ENCODE results near the gene FAH. TPM values are rescaled to one million over a fixed set of nuclear protein-coding genes. Genes with fewer than 3 reads are reported as not detected.

The FAH gene
- total RNA-seq (2014; rRNA removed; shearing (Covaris generic)) (16.9 and 24.9 TPM in 2 replicates), polyA plus RNA-seq (2016; fragmentation: Nextera tagmentation; extraction: Ambion mirVana) (28.8 and 32.4 TPM in 2 replicates)

DNA sequence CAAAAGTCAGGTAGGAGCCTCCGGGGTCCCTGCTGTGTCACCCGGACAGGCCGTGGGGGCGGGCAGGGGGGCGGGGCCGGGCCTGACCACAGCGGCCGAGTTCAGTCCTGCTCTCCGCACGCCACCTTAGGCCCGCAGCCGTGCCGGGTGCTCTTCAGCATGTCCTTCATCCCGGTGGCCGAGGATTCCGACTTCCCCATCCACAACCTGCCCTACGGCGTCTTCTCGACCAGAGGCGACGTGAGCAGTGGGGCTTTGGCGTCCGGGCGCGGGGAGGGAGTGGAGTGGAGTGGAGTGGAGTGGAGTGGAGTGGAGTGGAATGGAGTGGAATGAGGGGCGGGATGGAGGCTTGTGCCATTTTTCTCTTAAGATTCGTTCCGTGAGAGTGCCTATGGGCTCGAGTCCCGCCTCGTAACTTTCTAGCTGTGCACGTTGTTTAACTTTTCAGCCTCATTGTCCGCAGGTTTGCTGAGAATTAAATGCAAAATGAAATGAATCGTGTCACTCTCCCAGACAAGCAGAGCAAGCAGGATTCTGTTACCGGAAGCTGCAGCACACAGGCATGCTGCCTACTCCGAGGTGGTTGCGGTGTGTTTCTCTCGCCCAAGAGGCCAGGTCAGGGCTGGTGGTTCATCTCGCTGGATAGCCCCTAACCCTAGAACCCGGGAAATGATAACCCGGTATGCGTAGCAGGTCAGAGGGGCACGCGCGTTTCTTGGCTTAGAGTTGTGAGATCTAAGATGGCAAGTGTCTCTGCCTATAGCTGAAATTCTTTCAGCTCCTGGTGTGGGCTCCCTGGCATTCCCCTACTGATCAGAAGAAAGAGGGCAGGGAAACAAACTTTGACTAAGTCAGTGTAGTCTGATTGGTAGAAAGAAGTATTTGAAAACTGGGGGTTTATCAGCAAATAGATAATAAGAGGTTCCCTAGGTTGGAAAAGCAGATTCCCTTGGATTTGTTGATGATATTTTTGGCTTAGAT, at the start of gene FAH:
FAH (plus strand) TSS at position 104 of the 981 bp plus-strand sequence; CDS start at position 160, 56 bp downstream.
- peak within 1 kb of the TSS; percentile 91 for H2AFZ ChIP-seq
- 4 to 5% methylated on average over 36 to 45 of the region's 45 CpGs for WGBS, 2 experiments (ENCODE audit: low coverage in 1 of 2, low lambda C conversion rate in 2 of 2, missing lambda C conversion rate in 2 of 2)
- peak within 1 kb of the TSS; percentile 90 for H3K4me2 ChIP-seq (ENCODE audit: unreplicated experiment)
- no peaks in the 10 kb centered on the region for H3K9me3 ChIP-seq (ENCODE audit: low read depth)
- H3F3A ChIP-seq (ENCODE audit: insufficient read depth): peaks cover 8% of the 10 kb centered on the region; the same call in 1 of the 2 replicates
- H3K79me2 ChIP-seq (ENCODE audit: insufficient read depth): peaks cover 17% of the 10 kb centered on the region; the same call in 1 of the 2 replicates
- in situ Hi-C loops (cut with MboI): no loop called here
- peak within 1 kb of the TSS; percentile 64 for H3K27ac ChIP-seq
- peak within 1 kb of the TSS; percentile 87 for H3K4me3 ChIP-seq
- peak; percentile 84 for DNase-seq
- no peaks in the 10 kb centered on the region for H3K9me2 ChIP-seq (ENCODE audit: insufficient read depth)
- H3K9ac ChIP-seq: peak within 1 kb of the TSS; percentile 84
- H3K36me3 ChIP-seq (ENCODE audit: low read depth): no peaks in the 10 kb centered on the region
- H3K4me1 ChIP-seq (ENCODE audit: insufficient read depth): peaks cover 7% of the 10 kb centered on the region; the same call in 1 of the 2 replicates
- no peaks in the 10 kb centered on the region for H4K20me1 ChIP-seq (ENCODE audit: insufficient read depth)
- H3K27me3 ChIP-seq (replicated peaks; ENCODE audit: insufficient read depth): no peaks in the 10 kb centered on the region
- no peak for TF ChIP-seq EZH2phosphoT487 (IDR thresholded peaks at IDR 0.05; ENCODE audit: insufficient read depth, low read depth)
- TF ChIP-seq EZH2 (IDR thresholded peaks at IDR 0.05; ENCODE audit: insufficient read depth, poor library complexity, severe bottlenecking): no peak

GRCh38 chr15:80105193-80105592, 47.6 kb upstream of the FAH start:
- WGBS, 2 experiments (ENCODE audit: low coverage in 1 of 2, low lambda C conversion rate in 2 of 2, missing lambda C conversion rate in 2 of 2): 62 to 66% methylated on average over 3 of the region's 3 CpGs
- DNase-seq: no peak
- Histone ChIP-seq H3K9me3 (ENCODE audit: low read depth) (no peaks in the 10 kb centered on the region), H3K27me3 (replicated peaks; ENCODE audit: insufficient read depth) (no peaks in the 10 kb centered on the region), H3K4me1 (ENCODE audit: insufficient read depth) (peaks cover 27% of the 10 kb centered on the region), H3K9me2 (ENCODE audit: insufficient read depth) (no peaks in the 10 kb centered on the region), H2AFZ (no peak overlapping the region), H3K79me2 (ENCODE audit: insufficient read depth) (peaks cover 85% of the 10 kb centered on the region), H3K27ac (peak overlapping the region; percentile 78), H3K4me3 (peak overlapping the region; percentile 38), H3K36me3 (ENCODE audit: low read depth) (no peaks in the 10 kb centered on the region), H3F3A (ENCODE audit: insufficient read depth) (peaks cover 30% of the 10 kb centered on the region), H3K9ac (no peak overlapping the region), H3K4me2 (ENCODE audit: unreplicated experiment) (peak overlapping the region; percentile 82), H4K20me1 (ENCODE audit: insufficient read depth) (0 out of 2 replicates have a peak, but pooled peaks cover 7% of the 10 kb centered on the region)
- TF ChIP-seq EZH2phosphoT487 (IDR thresholded peaks at IDR 0.05; ENCODE audit: insufficient read depth, low read depth) (no peak), EZH2 (IDR thresholded peaks at IDR 0.05; ENCODE audit: insufficient read depth, poor library complexity, severe bottlenecking) (no peak)
- in situ Hi-C loops (cut with MboI): no loop called here

GRCh38 chr15:80105595-80105994, 47.2 kb upstream of the FAH start:
- Histone ChIP-seq H3K36me3 (ENCODE audit: low read depth) (no peaks in the 10 kb centered on the region), H3K9me2 (ENCODE audit: insufficient read depth) (no peaks in the 10 kb centered on the region), H3K4me3 (peak overlapping the region; percentile 38), H3K4me2 (ENCODE audit: unreplicated experiment) (peak overlapping the region; percentile 82), H4K20me1 (ENCODE audit: insufficient read depth) (0 out of 2 replicates have a peak, but pooled peaks cover 7% of the 10 kb centered on the region), H3F3A (ENCODE audit: insufficient read depth) (peaks cover 30% of the 10 kb centered on the region), H2AFZ (no peak overlapping the region), H3K79me2 (ENCODE audit: insufficient read depth) (peaks cover 85% of the 10 kb centered on the region), H3K27ac (peak overlapping the region; percentile 78), H3K9ac (peak overlapping the region; percentile 34), H3K4me1 (ENCODE audit: insufficient read depth) (peaks cover 27% of the 10 kb centered on the region), H3K27me3 (replicated peaks; ENCODE audit: insufficient read depth) (no peaks in the 10 kb centered on the region), H3K9me3 (ENCODE audit: low read depth) (no peaks in the 10 kb centered on the region)
- in situ Hi-C loops (cut with MboI): no loop called here
- peak; percentile 81 for DNase-seq
- WGBS, 2 experiments (ENCODE audit: low coverage in 1 of 2, low lambda C conversion rate in 2 of 2, missing lambda C conversion rate in 2 of 2): 0 to 2% methylated on average over 1 of the region's 1 CpG
- TF ChIP-seq EZH2phosphoT487 (IDR thresholded peaks at IDR 0.05; ENCODE audit: insufficient read depth, low read depth) (no peak), EZH2 (IDR thresholded peaks at IDR 0.05; ENCODE audit: insufficient read depth, poor library complexity, severe bottlenecking) (no peak)

DNA sequence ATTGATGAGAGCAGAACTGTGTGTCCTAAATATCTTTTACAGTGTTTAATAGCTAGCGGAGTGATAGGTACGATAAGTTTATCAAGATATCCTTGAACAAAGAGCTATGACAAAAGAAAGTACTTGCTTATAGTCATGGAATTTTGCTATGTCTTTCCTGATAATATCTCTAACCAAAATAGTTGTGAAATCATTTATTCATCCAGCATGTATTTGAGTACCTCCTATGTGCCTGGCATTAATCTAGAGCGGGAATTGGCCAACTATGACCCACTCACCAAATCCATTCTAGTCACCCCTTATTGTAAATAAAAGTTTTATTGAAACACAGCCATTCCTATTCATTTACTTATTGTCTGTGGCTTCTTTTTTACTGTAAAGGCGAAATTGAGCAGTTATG, 46.7 kb upstream of the FAH start:
- peaks cover 30% of the 10 kb centered on the region for H3F3A ChIP-seq (ENCODE audit: insufficient read depth)
- DNase-seq: peak; percentile 87
- peaks cover 85% of the 10 kb centered on the region for H3K79me2 ChIP-seq (ENCODE audit: insufficient read depth)
- H3K36me3 ChIP-seq (ENCODE audit: low read depth): no peaks in the 10 kb centered on the region
- H3K4me3 ChIP-seq: peak overlapping the region; percentile 38
- H4K20me1 ChIP-seq (ENCODE audit: insufficient read depth): 0 out of 2 replicates have a peak, but pooled peaks cover 11% of the 10 kb centered on the region
- no peaks in the 10 kb centered on the region for H3K27me3 ChIP-seq (replicated peaks; ENCODE audit: insufficient read depth)
- WGBS, 2 experiments (ENCODE audit: low coverage in 1 of 2, low lambda C conversion rate in 2 of 2, missing lambda C conversion rate in 2 of 2): 31 to 33% methylated on average over 4 of the region's 4 CpGs
- H3K9me3 ChIP-seq (ENCODE audit: low read depth): no peaks in the 10 kb centered on the region
- no peak overlapping the region for H2AFZ ChIP-seq
- in situ Hi-C loops (cut with MboI): no loop called here
- TF ChIP-seq EZH2phosphoT487 (IDR thresholded peaks at IDR 0.05; ENCODE audit: insufficient read depth, low read depth) (no peak), EZH2 (IDR thresholded peaks at IDR 0.05; ENCODE audit: insufficient read depth, poor library complexity, severe bottlenecking) (no peak)
- H3K9me2 ChIP-seq (ENCODE audit: insufficient read depth): no peaks in the 10 kb centered on the region
- H3K4me2 ChIP-seq (ENCODE audit: unreplicated experiment): peak overlapping the region; percentile 82
- H3K27ac ChIP-seq: peak overlapping the region; percentile 78
- peak overlapping the region; percentile 34 for H3K9ac ChIP-seq
- H3K4me1 ChIP-seq (ENCODE audit: insufficient read depth): peaks cover 27% of the 10 kb centered on the region
